Left cardiac atrium (tissue), 4 donors: Measurements from ENCODE around the gene PIK3R6. TPM values are rescaled to one million over a fixed set of nuclear protein-coding genes. Genes with fewer than 3 reads are reported as not detected.

Source experiments
- ATAC-seq, 2 donors: fragments of 200-7000 bp; cut with Tn5 transposase; one replicate each; pipeline ENCODE4 v1.9.1; 2020; ENCODE audit warnings: mild to moderate bottlenecking in 2 of 2, moderate library complexity in 2 of 2
- DNase-seq: peaks from one replicate; pipeline ENCODE4 v3.0.0-alpha.2; 2020
- intact Hi-C, 2 donors: fragments of 100-400 bp; cut with DNase I; formaldehyde crosslinking; loops; one replicate each; pipeline versions ENCODE4 v1.14.1 to v1.15.1; 2022 to 2023
- long read RNA-seq: library from polyadenylated mRNA; unstranded; transcript quantifications from one replicate; pipeline ENCODE4 v2.0.0, GENCODE V29; 2021
- total RNA-seq, 2 donors: library from RNA; stranded (reverse); fragmentation: NEBNext Ultra II Directional; extraction: Animal tissue kit (Norgen Biotek cat#: 25700); gene quantifications; one replicate each; pipeline ENCODE4 v1.2.1, GENCODE V29; 2021
- donor health status: DM: no; HTN: yes; CAD: no.
- donor health status: DM: no; HTN: yes; CAD: no; lungs with severe emphysema.
- donor health status: DM: yes; HTN: yes; CAD: no.
- donor health status: Dilated cardiomyopathy.

PIK3R6 gene
- 1 to 10 TPM in 1 of 2 donors, under 1 TPM in 1; 0.79 to 1.1 TPM for total RNA-seq
- long read RNA-seq = 0 reads

- intact Hi-C loops = no loop called here
- DNase-seq = no peak
- peak; percentile 38 to 44 for ATAC-seq
Measured at GRCh38 chr17:8867361-8867981, at the start of gene PIK3R6. Gene PIK3R6, minus strand, starts transcription at chr17:8867674. Its CDS starts 17,880 bp downstream, at chr17:8849794.

- no peak for DNase-seq
- peak in 1 of 2 donors; percentile 76 for ATAC-seq
- intact Hi-C loops = no loop called here
Measured at GRCh38 chr17:8916466-8916865, 49.0 kb upstream of the PIK3R6 start.

GRCh38 chr17:8914554-8914953 lies 47.1 kb upstream of the PIK3R6 start:
- DNase-seq (no peak), ATAC-seq (no peak)
- intact Hi-C loops = no loop called here

- DNase-seq (no peak), ATAC-seq (no peak)
- intact Hi-C loops = no loop called here
Measured at GRCh38 chr17:8913879-8914278, 46.4 kb upstream of the PIK3R6 start.

- intact Hi-C loops = no loop called here
- no peak for DNase-seq
- no peak for ATAC-seq
Measured at GRCh38 chr17:8913091-8913490, 45.6 kb upstream of the PIK3R6 start.

- ATAC-seq (no peak), DNase-seq (no peak)
- intact Hi-C loops = no loop called here
Measured at GRCh38 chr17:8912084-8912981, 44.9 kb upstream of the PIK3R6 start.

- ATAC-seq = no peak
- intact Hi-C loops = no loop called here
- no peak for DNase-seq
Measured at GRCh38 chr17:8910969-8911604, 43.6 kb upstream of the PIK3R6 start.

GRCh38 chr17:8909586-8910270 lies 42.3 kb upstream of the PIK3R6 start:
- peak in 1 of 2 donors; percentile 65 for ATAC-seq
- DNase-seq = no peak
- intact Hi-C loops = no loop called here

- no peak for DNase-seq
- intact Hi-C loops = no loop called here
- no peak for ATAC-seq
Measured at GRCh38 chr17:8905331-8905730, 37.9 kb upstream of the PIK3R6 start.

- ATAC-seq = no peak
- no peak for DNase-seq
- intact Hi-C loops = no loop called here
Measured at GRCh38 chr17:8904686-8905085, 37.2 kb upstream of the PIK3R6 start.

- ATAC-seq (no peak), DNase-seq (no peak)
- intact Hi-C loops = no loop called here
Measured at GRCh38 chr17:8904201-8904600, 36.7 kb upstream of the PIK3R6 start.

GRCh38 chr17:8900626-8901585 lies 33.4 kb upstream of the PIK3R6 start:
- no peak for DNase-seq
- ATAC-seq = no peak

GRCh38 chr17:8900207-8900606 lies 32.7 kb upstream of the PIK3R6 start:
- no peak for DNase-seq
- ATAC-seq = no peak
- intact Hi-C loops = loop anchor here in 1 of 2 donors (2.0 kb wide), 1 partner anchor 15 kb away; no protein-coding TSS in a partner anchor

More at GRCh38 chr17:8900626-8901585, 33.4 kb upstream of the PIK3R6 start:
- intact Hi-C loops = loop anchor here in 1 of 2 donors (2.0 kb wide), 1 partner anchor 16 kb away; no protein-coding TSS in a partner anchor

GRCh38 chr17:8898636-8899035 lies 31.2 kb upstream of the PIK3R6 start:
- ATAC-seq (no peak), DNase-seq (no peak)
- intact Hi-C loops = loop anchor here in 1 of 2 donors (5.0 kb wide), 1 partner anchor 101 kb away; the partner anchor contains the start of gene MFSD6L

GRCh38 chr17:8898126-8898525 lies 30.7 kb upstream of the PIK3R6 start:
- intact Hi-C loops = loop anchor here in 1 of 2 donors (5.0 kb wide), 1 partner anchor 101 kb away; the partner anchor contains the start of gene MFSD6L
- DNase-seq (no peak), ATAC-seq (no peak)

- ATAC-seq (no peak), DNase-seq (no peak)
- intact Hi-C loops = loop anchor here in 1 of 2 donors (5.0 kb wide), 1 partner anchor 100 kb away; the partner anchor contains the start of gene MFSD6L
Measured at GRCh38 chr17:8896641-8897635, 29.5 kb upstream of the PIK3R6 start.

GRCh38 chr17:8896087-8896486 lies 28.6 kb upstream of the PIK3R6 start:
- DNase-seq (no peak), ATAC-seq (no peak)
- intact Hi-C loops = loop anchor here in 1 of 2 donors (5.0 kb wide), 1 partner anchor 99 kb away; the partner anchor contains the start of gene MFSD6L
